NCI-H510A treated with DMSO at 0.1 percent for 48 hours (cell line): Measurements from ENCODE around the gene GGACT.
"Not testable (repeated sequence)": the region's sequence is repeated elsewhere in the genome, so short reads cannot be mapped to it uniquely, and the experiment has no call there.

Source experiments
- DNase-seq: peaks from one replicate; lab custom pipeline; 2025; lab: John Stamatoyannopoulos, UW

The GGACT gene

GRCh38 chr13:100600915-100601314 is 12.3 kb upstream of the GGACT start:
- DNase-seq = no peak

GRCh38 chr13:100600461-100600860 is 11.9 kb upstream of the GGACT start:
- no peak for DNase-seq

- no peak for DNase-seq
Measured at GRCh38 chr13:100597253-100597652, 8.7 kb upstream of the GGACT start.

GRCh38 chr13:100596516-100596915 is 7.9 kb upstream of the GGACT start:
- DNase-seq = no peak

- DNase-seq = peak; percentile 1
Measured at GRCh38 chr13:100594731-100595130, 6.1 kb upstream of the GGACT start.

GRCh38 chr13:100594255-100594654 is 5.7 kb upstream of the GGACT start:
- DNase-seq = no peak

GRCh38 chr13:100589178-100589725 is 663 bp upstream of the GGACT start:
- DNase-seq = no peak

GRCh38 chr13:100584896-100585295 is 3.7 kb downstream of the GGACT start:
- DNase-seq = no peak

GRCh38 chr13:100581504-100581903 is 7.1 kb downstream of the GGACT start:
- DNase-seq = no peak

- no peak for DNase-seq
Measured at GRCh38 chr13:100581030-100581429, 7.6 kb downstream of the GGACT start.

- no peak for DNase-seq
Measured at GRCh38 chr13:100580045-100580444, 8.5 kb downstream of the GGACT start.

GRCh38 chr13:100577239-100577638 is 11.3 kb downstream of the GGACT start:
- DNase-seq = not testable (repeated sequence)

GRCh38 chr13:100573121-100573520 is 15.5 kb downstream of the GGACT start:
- DNase-seq = peak; percentile 46

GRCh38 chr13:100566543-100566942 is 22.0 kb downstream of the GGACT start:
- DNase-seq = no peak

- no peak for DNase-seq
Measured at GRCh38 chr13:100565286-100565685, 23.3 kb downstream of the GGACT start.

- no peak for DNase-seq
Measured at GRCh38 chr13:100564444-100565223, 24.0 kb downstream of the GGACT start.

GRCh38 chr13:100563779-100564178 is 24.8 kb downstream of the GGACT start:
- DNase-seq = no peak

GRCh38 chr13:100561599-100562204 is 26.9 kb downstream of the GGACT start:
- DNase-seq = no peak

- DNase-seq = no peak
Measured at GRCh38 chr13:100561158-100561499, 27.5 kb downstream of the GGACT start.

- DNase-seq = no peak
Measured at GRCh38 chr13:100560498-100561157, 28.0 kb downstream of the GGACT start.

GRCh38 chr13:100559886-100560285 is 28.7 kb downstream of the GGACT start:
- DNase-seq = no peak

GRCh38 chr13:100552755-100553154 is 35.8 kb downstream of the GGACT start:
- DNase-seq = no peak

GRCh38 chr13:100549316-100549715 is 39.3 kb downstream of the GGACT start:
- no peak for DNase-seq
